GM21528 (cell line): Measurements from ENCODE around the gene LYSMD3.
"Not testable (repeated sequence)": the region's sequence is repeated elsewhere in the genome, so short reads cannot be mapped to it uniquely, and the experiment has no call there.

ENCODE experiments used
- ATAC-seq: cut with Tn5 transposase; IDR thresholded peaks from one replicate; pipeline ENCODE4 v1.9.1; 2021; ENCODE audit warnings: mild to moderate bottlenecking, moderate library complexity; ENCODE audit not compliant: unreplicated experiment, low FRiP score

LYSMD3 gene

GRCh38 chr5:90529194-90529938 lies at the start of gene LYSMD3:
LYSMD3 (minus strand) TSS chr5:90529584; CDS start chr5:90525289, 4,295 bp downstream.
- peak; percentile 94 for ATAC-seq

- not testable (repeated sequence) for ATAC-seq
Observed at GRCh38 chr5:90576566-90576965, 47.2 kb upstream of the LYSMD3 start.

GRCh38 chr5:90575712-90576111 lies 46.3 kb upstream of the LYSMD3 start:
- ATAC-seq: no peak

GRCh38 chr5:90571147-90571773 lies 41.9 kb upstream of the LYSMD3 start:
- ATAC-seq: no peak

GRCh38 chr5:90570034-90570433 lies 40.6 kb upstream of the LYSMD3 start:
- ATAC-seq: no peak

- ATAC-seq: no peak
Observed at GRCh38 chr5:90569084-90569483, 39.7 kb upstream of the LYSMD3 start.

GRCh38 chr5:90565491-90565890 lies 36.1 kb upstream of the LYSMD3 start:
- ATAC-seq: no peak

GRCh38 chr5:90563108-90563507 lies 33.7 kb upstream of the LYSMD3 start:
- no peak for ATAC-seq

GRCh38 chr5:90562341-90562740 lies 33.0 kb upstream of the LYSMD3 start:
- ATAC-seq: no peak

- no peak for ATAC-seq
Observed at GRCh38 chr5:90561766-90562165, 32.4 kb upstream of the LYSMD3 start.

GRCh38 chr5:90560771-90561170 lies 31.4 kb upstream of the LYSMD3 start:
- ATAC-seq: no peak

GRCh38 chr5:90558344-90559192 lies 29.2 kb upstream of the LYSMD3 start, which contains the start of gene ADGRV1:
ADGRV1 (plus strand) TSS chr5:90558797; CDS start chr5:90558896, 99 bp downstream.
- no peak for ATAC-seq

- no peak for ATAC-seq
Observed at GRCh38 chr5:90557871-90558270, 28.5 kb upstream of the LYSMD3 start.

GRCh38 chr5:90557391-90557790 lies 28.0 kb upstream of the LYSMD3 start:
- no peak for ATAC-seq

- ATAC-seq: no peak
Observed at GRCh38 chr5:90555666-90556065, 26.3 kb upstream of the LYSMD3 start.

- ATAC-seq: no peak
Observed at GRCh38 chr5:90554358-90555006, 25.1 kb upstream of the LYSMD3 start.

GRCh38 chr5:90553711-90554110 lies 24.3 kb upstream of the LYSMD3 start:
- no peak for ATAC-seq

- no peak for ATAC-seq
Observed at GRCh38 chr5:90551376-90551775, 22.0 kb upstream of the LYSMD3 start.

- ATAC-seq: no peak
Observed at GRCh38 chr5:90550963-90551362, 21.6 kb upstream of the LYSMD3 start.

GRCh38 chr5:90549729-90550275 lies 20.4 kb upstream of the LYSMD3 start:
- ATAC-seq: no peak
